NCI-H187 (cell line): ENCODE measurements around the gene CPM.

ENCODE experiments used
- DNase-seq, 2 experiments: peaks; one replicate each; lab custom pipeline; 2025; lab: John Stamatoyannopoulos, UW

Gene CPM

DNA sequence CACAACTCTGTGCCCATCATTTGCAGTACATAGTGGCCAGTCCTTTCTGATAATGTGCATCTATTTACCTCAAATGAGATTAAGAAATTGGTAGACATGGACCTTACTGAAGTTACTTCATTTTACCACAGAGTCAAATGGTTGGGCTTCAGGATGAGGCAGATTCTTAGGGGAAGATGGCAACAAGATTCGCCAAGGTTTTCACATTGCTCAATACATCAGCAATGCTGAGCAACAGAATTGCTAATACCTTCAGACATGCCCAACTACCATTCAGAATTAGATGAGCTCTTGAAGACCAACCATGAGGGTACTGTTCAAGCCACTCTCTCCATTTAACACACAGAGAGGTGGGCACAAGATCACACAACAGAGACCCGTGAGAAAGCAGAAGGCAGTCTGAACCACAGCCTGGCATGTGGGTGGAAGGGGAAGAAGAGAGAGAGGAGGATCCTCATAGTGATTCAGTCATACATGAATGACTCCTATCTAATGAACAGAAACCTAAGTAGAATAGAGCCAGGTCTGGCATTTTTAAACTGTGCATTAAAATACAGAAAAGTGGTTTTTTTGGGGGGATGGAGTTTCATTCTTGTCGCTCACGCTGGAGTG, 28.5 kb downstream of the CPM start:
- no peak for DNase-seq

DNA sequence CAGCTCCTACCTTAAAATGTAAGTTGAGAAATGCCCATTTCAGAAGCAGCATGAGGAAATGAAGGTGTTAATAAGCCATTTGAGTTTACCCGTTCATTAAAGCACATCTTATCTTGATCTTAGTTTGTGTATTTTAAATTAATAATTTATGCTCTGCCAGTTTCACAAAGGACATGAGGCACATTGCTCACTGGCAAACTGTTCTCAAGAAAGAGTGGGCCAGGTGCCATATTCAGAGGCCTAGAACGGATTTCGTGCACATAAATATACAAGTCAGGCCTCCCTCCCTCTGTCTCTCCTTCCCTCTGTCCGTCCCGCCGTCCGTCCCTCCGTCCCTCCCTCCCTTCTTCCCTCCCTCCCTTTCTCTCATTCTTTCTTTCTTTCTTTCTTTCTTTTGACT, 29.5 kb downstream of the CPM start:
- no peak for DNase-seq

DNA sequence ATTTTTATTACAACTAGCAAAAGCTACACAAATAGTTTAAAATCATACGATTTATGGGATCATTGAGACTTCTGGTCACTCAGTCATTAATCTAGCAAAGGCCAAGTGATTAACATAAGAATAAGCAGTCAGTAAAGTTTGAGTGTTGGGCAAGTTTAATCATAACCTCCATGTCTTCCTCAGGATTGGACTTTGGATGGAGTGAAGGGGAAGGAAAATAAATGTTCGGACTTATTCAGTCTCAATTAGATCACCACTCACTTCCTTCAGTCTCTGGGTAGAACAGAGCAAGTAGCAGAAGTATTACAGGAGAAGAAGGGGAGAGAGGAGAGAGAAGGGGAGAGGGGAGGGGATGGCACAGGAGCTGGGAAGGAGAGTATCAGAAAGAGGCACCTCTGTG, 31.4 kb downstream of the CPM start:
- no peak for DNase-seq

DNA sequence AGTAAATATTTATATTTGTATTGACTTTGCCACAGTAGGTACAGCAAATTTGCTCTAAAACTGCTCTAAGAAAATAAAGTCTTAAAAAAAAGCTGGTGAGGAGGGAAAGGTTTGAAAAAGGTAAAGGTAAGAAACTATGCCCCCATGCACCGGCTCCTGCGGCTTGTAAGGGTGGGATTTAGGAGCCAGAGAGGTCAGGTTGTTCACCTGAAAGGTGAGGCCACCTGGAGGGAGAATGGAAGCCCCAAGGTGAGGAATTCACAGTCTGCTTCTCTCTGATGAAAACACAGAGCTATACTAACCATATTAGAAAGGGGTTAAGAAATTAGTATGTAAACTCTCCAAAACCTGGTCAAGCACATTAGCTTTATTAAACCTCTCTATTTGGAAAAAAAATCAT, 31.8 kb downstream of the CPM start:
- DNase-seq: no peak

DNA sequence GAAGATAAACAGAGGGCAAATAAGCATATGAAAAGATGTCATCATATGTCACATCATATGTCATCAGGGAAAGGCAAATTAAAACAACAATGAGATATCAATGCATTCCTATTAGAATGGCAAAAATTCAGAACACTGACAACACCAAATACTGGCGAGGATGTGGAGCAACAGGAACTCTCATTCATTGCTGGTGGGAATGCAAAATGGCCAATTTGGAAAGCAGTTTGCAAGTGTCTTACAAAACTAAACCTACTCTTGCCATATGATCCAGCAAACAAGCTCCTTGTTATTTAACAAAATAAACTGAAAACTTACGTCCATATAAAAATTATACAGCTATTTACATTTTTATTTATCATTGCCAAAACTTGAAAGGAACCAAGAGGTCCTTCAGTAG, 32.7 kb downstream of the CPM start:
- no peak for DNase-seq

DNA sequence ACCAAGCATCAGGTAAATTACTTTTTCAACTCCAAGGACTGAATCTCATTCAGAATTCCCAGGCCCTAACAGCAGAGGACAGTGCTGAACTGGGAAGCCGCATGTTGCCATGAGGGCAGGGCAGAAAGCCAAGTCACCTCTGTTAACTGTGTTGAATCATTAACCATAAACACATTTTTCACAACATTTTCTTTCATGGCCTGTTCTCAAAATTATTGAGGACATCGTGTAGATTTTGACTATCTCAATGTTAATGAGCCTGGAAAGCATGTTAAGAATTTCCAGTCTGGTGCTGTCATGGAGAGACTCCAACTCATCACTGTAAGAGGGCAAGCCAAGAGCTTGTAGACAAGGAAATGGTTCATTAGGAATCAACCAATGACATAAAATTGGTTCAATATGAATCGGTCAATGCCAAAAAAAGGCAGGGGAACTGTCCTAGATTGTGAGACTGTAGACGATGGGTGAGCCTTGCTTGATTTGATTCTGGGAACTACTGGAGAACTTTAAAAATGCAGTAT, 33.7 kb downstream of the CPM start:
- DNase-seq: no peak

DNA sequence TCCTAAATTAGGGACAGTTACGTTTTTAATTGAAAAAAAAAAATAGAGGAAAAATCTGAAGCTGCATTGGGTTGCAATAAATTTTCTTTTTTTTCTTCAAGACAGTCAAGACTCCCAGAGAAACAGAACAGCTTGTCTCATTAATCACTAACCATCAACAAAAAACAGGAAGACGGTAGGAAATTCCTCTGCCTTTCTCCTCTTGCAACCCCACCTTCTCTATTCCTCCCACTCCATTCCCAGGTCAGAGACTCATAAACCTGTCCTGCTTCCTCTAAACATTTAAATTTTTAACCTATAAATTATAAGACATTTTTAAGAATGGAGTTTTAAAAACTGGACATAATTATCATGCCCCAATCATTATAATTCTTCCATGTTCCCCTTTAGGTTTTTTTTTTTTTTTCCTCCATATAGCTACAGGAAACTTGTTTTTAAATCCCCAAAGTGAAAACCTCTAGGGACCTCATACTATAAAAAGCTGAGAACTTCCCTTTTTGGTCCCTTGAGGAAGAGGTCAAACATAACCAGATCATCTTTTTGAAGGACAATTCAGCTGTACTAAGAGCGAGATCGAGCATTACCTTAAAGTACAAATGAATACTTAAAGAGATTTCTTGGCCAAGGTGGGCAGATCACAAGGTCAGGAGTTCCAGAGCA, 36.0 kb downstream of the CPM start:
- DNase-seq: no peak

DNA sequence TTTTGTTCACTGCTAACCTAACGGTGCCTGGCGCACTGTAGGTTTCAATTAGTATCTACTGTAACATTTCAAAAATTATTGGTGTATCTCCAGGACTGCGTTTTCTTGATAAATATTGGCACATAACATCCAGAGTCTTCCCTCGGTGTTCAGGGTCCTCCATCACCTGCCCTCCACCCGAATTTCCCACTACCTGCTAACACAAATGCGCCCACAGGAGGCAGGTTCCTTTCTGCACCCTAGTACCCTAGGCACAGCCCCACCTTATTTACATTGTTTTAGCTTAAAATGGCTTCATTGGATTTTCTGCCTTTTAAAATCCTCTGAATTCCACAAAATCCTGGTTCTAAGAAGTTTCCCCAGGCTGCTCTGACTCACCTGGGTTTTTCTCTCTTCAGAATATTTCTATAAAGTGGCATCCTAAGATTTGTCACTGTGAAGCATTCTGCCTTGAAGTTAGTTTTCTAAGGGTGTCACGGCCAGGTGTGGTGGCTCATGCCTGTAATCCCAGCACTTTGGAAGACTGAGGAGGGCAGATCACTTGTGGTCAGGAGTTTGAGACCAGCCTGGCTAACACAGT, 38.6 kb downstream of the CPM start:
- no peak for DNase-seq

DNA sequence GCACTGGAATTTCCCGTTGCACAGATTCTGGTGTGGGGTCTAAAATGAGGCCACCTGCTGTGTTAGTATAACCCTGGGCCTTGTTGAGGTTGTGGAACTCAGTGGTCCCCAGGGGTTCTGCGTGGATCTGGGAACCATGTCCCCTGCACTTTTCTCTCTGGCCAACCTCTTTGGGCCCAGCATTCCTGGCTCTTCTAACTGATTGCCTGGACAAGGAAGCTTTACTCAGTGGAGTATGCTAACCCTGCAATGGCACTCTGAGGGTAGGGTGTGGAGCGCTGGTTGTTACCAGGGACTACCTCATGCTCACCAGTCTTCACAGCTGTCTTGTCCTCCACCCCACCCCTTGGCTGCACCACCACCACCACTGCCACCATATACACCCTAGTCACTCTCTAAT, 39.2 kb downstream of the CPM start:
- DNase-seq: no peak

DNA sequence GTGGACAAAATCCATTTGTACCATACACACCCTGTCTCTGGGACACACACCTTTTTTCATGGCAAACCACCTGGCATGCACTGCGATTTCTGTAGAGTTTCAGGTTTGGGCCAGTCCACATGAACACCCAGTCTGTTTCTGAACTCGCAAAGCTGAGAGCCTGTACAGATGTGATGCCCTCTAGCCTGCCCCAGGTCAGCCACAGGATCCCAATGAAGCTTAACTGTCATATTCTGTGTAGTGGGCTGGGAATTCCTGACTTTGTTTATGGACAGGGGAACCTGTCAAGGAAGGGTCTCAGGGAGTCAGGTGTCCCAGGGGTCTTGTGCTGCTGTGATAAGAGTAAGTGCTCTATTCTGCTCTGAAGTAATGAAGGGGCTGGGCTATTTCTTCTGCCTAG, 39.8 kb downstream of the CPM start:
- DNase-seq: no peak

DNA sequence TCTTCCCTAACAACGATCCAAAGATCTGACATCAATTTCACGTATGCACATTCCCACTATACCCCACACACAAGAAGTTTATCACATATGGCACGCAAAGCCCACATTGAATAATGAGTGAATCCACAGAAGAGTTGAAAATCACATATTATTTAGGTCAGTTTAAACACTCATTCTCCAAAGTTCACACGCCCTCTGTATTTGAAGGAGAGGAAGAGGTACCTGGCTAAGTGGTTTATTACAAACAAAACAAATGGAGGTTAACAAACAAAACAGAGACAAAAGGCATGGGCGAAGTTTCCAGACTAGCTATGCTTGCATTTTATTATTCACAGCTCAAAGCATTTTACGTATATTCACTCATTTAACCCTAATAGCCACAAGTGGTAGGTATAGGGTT, 41.8 kb downstream of the CPM start:
- no peak for DNase-seq

DNA sequence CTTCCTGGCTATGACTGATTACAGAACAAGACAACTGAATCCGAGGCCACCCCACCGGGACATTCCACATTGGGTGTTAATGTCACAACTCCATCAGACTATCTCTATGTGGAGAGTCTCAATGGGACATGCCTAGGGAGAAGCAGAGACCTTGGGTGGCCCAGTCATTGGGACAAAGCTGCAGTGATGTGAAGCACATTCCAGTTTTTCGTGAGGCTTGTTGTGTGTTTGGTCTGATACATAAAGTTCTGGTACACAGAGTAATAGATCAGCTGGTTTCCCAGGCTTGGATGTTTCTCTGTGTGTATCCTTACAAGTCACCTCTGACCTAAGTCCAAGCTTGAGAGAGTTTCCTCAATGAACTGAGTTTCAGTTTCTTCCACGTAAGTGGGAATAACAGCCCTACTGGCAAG, 42.3 kb downstream of the CPM start:
- no peak for DNase-seq

DNA sequence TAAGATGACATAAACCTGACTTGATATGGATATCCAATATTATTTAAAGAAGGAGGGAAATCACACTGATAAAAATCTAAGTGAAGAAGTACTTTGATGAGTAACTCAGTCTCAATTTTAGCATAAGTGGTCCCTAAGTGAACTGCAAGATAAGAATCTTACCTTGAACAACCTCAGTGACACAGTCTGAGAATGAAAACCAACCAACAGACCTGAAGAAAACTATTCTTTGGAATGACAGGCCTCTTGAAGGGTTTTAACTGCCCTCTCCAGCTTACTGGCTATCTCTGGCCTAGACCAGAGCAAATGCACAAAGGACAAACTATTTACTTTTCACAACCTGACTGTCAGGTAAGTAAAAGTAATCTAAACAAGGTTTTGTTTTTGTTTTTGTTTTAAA, 44.7 kb downstream of the CPM start:
- no peak for DNase-seq

DNA sequence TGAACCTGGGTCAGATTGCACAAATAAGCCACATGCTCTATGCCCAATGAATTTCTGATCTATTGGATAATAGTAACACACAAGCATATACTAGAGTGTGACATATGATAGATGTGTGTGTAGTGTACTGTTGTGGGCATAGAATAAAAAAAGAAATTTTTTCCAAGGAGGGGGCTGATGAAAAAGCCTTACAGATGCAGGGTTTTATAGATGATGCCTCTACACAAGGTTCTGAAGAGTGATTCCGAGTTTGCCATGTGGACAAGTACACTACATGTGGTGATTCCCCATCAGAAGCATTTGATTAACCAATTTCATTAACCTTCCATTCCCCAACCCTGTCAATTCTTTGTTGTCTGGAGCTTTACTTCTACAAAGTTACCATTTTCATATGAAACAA, 45.3 kb downstream of the CPM start:
- no peak for DNase-seq

DNA sequence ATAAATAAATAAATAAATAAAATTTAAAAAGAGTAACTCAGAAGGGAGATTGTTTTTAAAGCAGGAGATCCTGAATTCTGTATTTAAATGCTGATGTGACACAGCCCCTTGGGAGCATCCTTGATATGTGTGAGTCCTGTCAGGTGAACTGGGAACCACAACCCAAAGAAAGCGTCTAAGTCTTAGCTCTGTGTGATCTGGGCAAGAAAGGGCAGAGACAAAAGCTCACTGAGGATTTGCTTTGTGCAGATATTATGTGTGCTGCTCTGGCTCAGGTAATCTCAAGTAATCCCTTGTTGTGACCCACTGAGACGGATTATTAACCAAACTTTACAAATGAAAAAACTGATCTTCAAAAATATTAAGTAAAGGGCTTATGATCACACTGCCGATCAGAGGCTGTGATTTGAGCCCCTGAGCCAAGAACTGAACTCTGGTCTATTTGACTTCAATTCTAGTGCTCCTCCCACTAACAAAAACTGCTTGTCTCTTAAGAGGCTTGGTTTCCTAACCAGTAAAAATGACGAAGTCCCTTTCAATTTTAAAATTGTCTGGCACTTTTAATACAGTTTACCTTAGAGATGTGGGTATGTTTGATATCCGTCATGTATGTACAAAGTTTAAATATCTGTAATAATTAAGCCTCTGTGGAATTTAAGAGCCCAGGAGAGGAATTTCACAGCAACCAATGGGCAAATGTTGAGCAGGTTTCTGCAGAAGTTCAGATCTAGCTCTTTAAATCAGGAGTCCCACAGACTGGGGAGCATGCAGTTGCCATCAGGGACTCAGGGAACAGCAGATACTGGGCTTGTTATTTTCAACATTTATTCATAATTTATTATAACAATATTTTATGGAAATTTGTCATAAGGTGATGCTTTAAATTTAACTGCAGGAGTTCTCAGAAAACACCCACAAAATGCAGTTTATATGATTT, 46.1 kb downstream of the CPM start:
- no peak for DNase-seq

DNA sequence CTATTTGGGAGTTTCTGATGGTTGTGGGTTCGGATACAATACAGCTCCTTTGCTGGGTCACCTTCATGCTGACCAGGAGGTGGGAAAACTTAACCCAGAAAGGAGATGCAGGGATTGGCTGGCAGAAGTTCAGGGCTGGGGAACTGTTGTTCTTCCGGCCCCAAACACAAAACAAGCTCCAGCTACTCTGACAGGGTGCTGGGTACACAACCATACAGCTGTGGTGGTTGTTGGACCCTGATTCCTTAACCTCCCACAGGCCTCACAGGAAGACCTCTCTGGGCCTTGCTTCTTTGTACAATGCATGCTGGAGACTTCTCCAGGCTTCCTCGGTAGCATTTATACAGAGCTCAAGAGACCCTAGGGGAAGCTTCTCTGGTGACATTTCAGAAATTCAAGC, 47.6 kb downstream of the CPM start:
- no peak for DNase-seq

DNA sequence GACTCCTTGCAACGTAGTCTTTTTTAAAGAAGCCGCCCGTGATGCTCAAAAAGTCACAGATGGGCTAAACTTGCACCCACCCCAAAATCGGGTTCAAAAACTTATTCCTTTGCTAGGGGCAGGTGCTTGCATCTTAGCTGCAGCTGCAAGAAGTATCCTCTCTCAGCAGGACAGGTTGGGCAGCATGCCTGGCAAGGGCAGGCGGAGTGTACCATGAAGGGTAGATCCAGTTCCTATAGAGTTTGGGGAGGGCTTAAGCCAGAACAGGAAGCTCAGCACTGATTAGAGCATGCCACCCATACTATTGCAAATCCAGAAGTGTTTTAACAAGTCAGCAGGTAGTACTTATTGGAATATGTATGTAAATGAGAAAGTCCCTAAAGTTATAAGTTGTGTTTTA, 48.7 kb downstream of the CPM start:
- DNase-seq: no peak

DNA sequence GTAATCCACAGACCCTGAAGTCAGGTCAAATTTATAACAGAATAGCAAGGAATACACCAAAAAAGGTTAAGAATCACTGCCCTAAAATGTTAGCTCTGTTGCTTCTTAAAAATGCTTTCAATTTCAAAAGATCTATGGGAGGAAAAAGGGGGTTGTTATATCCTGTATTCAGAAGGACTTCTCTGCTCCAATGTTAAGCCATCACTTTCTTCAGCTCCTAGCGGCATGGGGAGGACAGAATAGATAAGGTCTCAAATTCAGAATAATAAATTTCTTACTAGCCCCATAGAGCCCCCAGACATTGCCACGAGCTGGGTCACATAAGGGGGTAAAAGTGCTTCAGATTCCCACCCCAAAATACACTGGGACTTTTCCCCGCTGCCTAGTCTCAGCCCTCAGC, 49.8 kb downstream of the CPM start:
- DNase-seq: no peak

DNA sequence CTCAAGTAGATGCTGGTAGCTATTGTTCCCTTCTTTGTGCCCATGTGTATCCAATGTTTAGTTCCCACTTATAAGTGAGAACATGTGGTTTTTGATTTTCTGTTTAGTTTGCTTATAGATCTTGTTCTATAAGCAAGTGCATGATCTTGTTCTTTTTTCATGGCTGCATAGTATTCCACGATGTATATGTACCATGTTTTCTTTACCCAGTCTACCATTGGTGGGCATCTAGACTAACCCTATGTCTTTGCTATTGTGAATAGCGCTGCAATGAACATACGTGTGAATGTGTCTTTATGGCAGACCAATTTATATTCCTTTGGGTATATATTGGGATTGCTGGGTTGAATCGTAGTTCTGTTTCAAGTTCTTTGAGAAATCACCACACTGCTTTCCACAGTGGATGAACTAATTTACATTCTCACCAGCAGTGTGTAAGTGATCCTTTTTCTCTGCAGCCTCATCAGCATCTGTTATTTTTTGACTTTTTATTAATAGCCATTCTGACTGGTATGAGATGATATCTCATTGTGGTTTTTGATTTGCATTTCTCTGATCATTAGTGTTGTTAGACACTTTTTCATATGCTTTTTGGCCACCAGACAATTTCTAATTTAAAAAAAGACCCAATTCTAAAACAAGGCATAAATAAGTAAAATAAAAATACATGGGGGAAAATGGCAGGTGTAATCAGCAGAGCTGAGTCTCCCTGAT, 50.6 kb downstream of the CPM start:
- DNase-seq: no peak

DNA sequence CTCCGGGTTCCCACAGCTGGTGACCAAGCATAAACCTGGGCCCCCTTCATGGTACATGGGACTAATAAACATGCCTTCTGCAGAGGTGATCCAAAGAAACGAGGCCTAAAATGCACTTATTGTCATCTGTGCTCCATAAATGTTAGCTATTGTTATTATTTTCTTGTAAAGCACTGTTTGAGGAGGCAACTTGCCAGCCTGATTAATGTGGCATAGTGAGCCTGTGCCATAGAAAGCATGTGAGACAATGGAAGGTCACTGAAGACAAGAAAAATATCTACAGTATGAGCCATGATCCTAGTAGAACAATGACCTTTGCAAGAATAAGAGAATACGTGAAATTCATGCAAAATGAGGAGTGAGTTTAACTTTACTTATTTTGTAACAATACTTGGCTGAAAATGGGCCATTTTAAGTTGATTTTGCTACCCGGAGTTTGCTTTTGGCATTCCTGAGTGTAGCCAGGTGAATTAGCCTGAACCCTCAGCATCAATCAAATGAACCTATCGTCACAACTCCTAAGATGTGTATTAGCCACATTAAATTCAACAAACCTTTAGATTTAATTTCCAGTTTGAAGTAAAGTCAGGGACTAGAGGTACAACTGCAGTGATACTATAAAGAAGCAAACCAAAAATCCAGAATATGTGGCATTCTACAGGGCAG, 52.2 kb downstream of the CPM start:
- no peak for DNase-seq

DNA sequence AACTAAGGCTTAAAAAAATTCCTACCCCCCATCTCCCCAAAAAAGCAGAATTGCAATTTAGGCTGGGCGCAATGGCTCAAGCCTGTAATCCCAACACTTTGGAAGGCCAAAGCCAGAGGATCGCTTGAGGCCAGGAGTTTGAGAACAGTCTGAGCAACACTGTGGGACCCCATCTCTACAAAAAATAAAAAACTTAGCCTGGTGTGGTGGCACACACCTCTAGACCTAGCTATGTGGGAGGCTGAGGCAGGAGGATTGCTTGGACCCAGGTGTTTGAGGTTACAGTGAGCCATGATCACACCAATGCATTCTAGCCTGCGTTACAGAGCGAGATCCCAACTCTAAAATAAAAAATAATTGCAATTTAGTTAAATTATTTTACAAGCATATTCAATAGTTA, 54.1 kb downstream of the CPM start:
- DNase-seq: no peak
